GM12872 (cell line): ENCODE results near the gene LHPP.

Source experiments
- CTCF ChIP-seq: IDR thresholded peaks from 3 replicates; pipeline ENCODE4 v1.5.1; 2011; ENCODE audit warnings: low read depth, mild to moderate bottlenecking, low read length, moderate library complexity; ENCODE audit not compliant: insufficient read depth

LHPP gene

GRCh38 chr10:124565565-124566221 is 104.1 kb downstream of the LHPP start:
- TF ChIP-seq CTCF = peak; percentile 66

- TF ChIP-seq CTCF = no peak
These were observed 104.7 kb downstream of the LHPP start for GRCh38 chr10:124566222-124566888.

- TF ChIP-seq CTCF = no peak
These were observed 105.6 kb downstream of the LHPP start for GRCh38 chr10:124566981-124567835.

GRCh38 chr10:124568339-124568738 is 106.7 kb downstream of the LHPP start:
- no peak for TF ChIP-seq CTCF

GRCh38 chr10:124568848-124569622 is 107.4 kb downstream of the LHPP start:
- TF ChIP-seq CTCF = no peak

- no peak for TF ChIP-seq CTCF
These were observed 108.2 kb downstream of the LHPP start for GRCh38 chr10:124569623-124570470.
